HFFc6 (cell line): ENCODE measurements around the gene OSBPL10. TPM values are rescaled to one million over a fixed set of nuclear protein-coding genes. Genes with fewer than 3 reads are reported as not detected.

Experiments
- DNase-seq: peaks from one replicate; pipeline ENCODE4 v3.0.0-alpha.2; 2018
- H3K27ac Mint-ChIP-seq: 2 replicates; pipeline ENCODE4 v1.8.0; 2020; ENCODE audit warnings: mild to moderate bottlenecking, mixed read lengths
- H3K27me3 Mint-ChIP-seq: 2 replicates; pipeline ENCODE4 v1.8.0; 2021; ENCODE audit warnings: mild to moderate bottlenecking, moderate library complexity, mixed read lengths; ENCODE audit not compliant: insufficient read depth
- H3K36me3 Mint-ChIP-seq: 2 replicates; pipeline ENCODE4 v1.8.0; 2021; ENCODE audit warnings: low read depth, mixed read lengths
- H3K4me1 Mint-ChIP-seq: 2 replicates; pipeline ENCODE4 v1.8.0; 2020; ENCODE audit warnings: low read depth, mixed read lengths
- H3K4me3 Mint-ChIP-seq: 2 replicates; pipeline ENCODE4 v1.8.0; 2020; ENCODE audit warnings: mild to moderate bottlenecking, moderate library complexity, mixed read lengths
- H3K9me3 Mint-ChIP-seq: 2 replicates; pipeline ENCODE4 v1.8.0; 2020; ENCODE audit warnings: mild to moderate bottlenecking, mixed read lengths
- CTCF ChIP-seq: fragments of 200-600 bp; sonication (generic); IDR thresholded peaks from 2 replicates; pipeline ENCODE4 v1.5.0; 2021; ENCODE audit warnings: antibody characterized with exemption, mild to moderate bottlenecking
- total RNA-seq, 6 experiments: library from RNA; stranded (reverse); fragmentation: NEBNext Ultra II Directional; extraction: Animal tissue kit (Norgen Biotek cat#: 25700); gene quantifications; 2 replicates in 1 of 6; 3 replicates in 5 of 6; pipeline ENCODE4 v1.2.3, GENCODE V29; 2021

OSBPL10 gene
- total RNA-seq, 6 experiments from 2014 or later = 7.3 to 8.9 (median 8.6) TPM

- no peaks in the 10 kb centered on the region for H3K9me3 Mint-ChIP-seq
- no peaks in the 10 kb centered on the region; the same call in 1 of the 2 replicates for H3K36me3 Mint-ChIP-seq
- no peak overlapping the region for H3K27ac Mint-ChIP-seq
- no peak for TF ChIP-seq CTCF
- peaks cover 5% of the 10 kb centered on the region for H3K4me1 Mint-ChIP-seq
- no peak overlapping the region for H3K4me3 Mint-ChIP-seq
- H3K27me3 Mint-ChIP-seq = no peaks in the 10 kb centered on the region; the same call in 1 of the 2 replicates
- DNase-seq = no peak
These were observed 3.3 kb upstream of the OSBPL10 start for GRCh38 chr3:31984321-31984720.

- H3K4me1 Mint-ChIP-seq = peaks cover 9% of the 10 kb centered on the region
- peak overlapping the region; percentile 17; the same call in 1 of the 2 replicates for H3K27ac Mint-ChIP-seq
- H3K9me3 Mint-ChIP-seq = no peaks in the 10 kb centered on the region
- peak; percentile 16 for DNase-seq
- no peaks in the 10 kb centered on the region for H3K36me3 Mint-ChIP-seq
- no peak for TF ChIP-seq CTCF
- H3K4me3 Mint-ChIP-seq = peak overlapping the region; percentile 89
- no peaks in the 10 kb centered on the region; the same call in 1 of the 2 replicates for H3K27me3 Mint-ChIP-seq
These were observed 394 bp downstream of the OSBPL10 start for GRCh38 chr3:31980530-31981205.

GRCh38 chr3:31979001-31979697 is 1.9 kb downstream of the OSBPL10 start:
- H3K9me3 Mint-ChIP-seq = no peaks in the 10 kb centered on the region
- H3K4me3 Mint-ChIP-seq = peak overlapping the region; percentile 89
- H3K4me1 Mint-ChIP-seq = peaks cover 9% of the 10 kb centered on the region
- TF ChIP-seq CTCF = no peak
- no peak overlapping the region for H3K27ac Mint-ChIP-seq
- no peaks in the 10 kb centered on the region for H3K36me3 Mint-ChIP-seq
- peaks cover 1% of the 10 kb centered on the region for H3K27me3 Mint-ChIP-seq
- DNase-seq = no peak

- Mint-ChIP-seq H3K36me3 (no peaks in the 10 kb centered on the region), H3K27ac (no peak overlapping the region), H3K4me3 (no peak overlapping the region), H3K9me3 (no peaks in the 10 kb centered on the region), H3K27me3 (peaks cover 1% of the 10 kb centered on the region; the same call in 1 of the 2 replicates), H3K4me1 (peaks cover 9% of the 10 kb centered on the region)
- TF ChIP-seq CTCF = no peak
- no peak for DNase-seq
These were observed 2.5 kb downstream of the OSBPL10 start for GRCh38 chr3:31978553-31978952.

DNA sequence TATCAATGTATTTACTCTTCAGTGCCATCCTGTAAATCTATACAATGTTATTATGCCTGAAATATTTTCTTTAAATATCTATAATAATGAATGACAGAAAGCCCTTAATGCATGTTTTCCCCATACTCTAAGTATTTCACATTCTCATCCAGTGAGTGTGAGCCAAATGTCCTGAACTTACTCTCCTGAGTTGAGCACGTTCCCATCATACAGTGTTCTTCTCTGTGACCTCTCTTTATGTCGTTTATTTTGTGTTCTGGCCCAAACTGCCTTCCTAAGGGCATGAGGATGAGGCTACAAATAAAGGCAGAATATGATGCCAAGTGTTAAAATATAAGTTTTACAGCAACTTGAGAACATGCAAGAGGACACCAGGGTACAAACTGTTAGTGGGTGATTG is 3.3 kb downstream of the OSBPL10 start:
- Mint-ChIP-seq H3K9me3 (no peaks in the 10 kb centered on the region), H3K4me1 (peaks cover 9% of the 10 kb centered on the region), H3K4me3 (no peak overlapping the region), H3K36me3 (no peaks in the 10 kb centered on the region), H3K27ac (no peak overlapping the region), H3K27me3 (peaks cover 1% of the 10 kb centered on the region; the same call in 1 of the 2 replicates)
- TF ChIP-seq CTCF = no peak
- DNase-seq = no peak
